NCI-H1930 (cell line): Measurements from ENCODE around the gene F7.
"Not testable (repeated sequence)": the region's sequence is repeated elsewhere in the genome, so short reads cannot be mapped to it uniquely, and the experiment has no call there.

Source experiments
- DNase-seq, 2 experiments: peaks; one replicate each; lab custom pipeline; 2025; lab: John Stamatoyannopoulos, UW

Gene F7

GRCh38 chr13:113072376-113072775 is 33.2 kb upstream of the F7 start:
- no peak for DNase-seq

DNA sequence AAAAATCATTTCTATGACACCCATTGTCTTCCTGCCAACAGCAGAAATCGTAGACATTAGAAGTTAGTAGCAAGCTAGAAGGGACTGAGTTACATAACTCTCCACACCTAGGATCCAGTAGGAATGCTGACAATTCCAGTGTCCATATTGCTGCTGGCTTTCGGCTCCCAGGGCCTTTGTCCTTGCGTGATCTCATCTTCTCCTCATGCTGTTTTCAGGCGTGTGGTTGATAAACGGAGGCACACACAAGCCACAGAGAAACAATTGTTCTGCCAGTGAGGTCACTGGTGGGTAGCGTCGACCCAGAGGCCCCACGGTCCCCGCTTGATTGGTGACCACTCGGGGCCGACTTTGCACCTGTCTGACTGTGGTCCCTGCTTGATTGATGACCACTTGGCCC is 31.6 kb upstream of the F7 start:
- DNase-seq: no peak

DNA sequence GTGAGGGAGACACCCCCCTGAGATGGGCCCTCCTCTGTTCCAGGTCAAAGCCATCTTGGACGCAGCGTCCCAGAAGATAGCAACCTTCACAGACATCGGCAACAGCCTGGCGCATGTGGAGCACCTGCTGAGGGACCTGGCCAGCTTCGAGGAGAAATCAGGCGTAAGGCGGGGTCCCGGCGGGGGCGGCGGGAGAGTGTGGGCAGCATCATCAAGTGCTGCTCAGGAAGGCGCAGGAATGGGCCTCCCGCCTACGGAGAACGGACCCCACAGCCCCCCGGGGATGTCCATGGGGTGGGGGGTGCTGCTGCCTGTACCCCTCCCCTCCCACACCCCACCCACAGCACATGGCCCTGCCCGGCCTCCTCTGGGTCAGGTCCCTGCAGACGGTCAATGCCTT is 31.2 kb upstream of the F7 start:
- DNase-seq: no peak

DNA sequence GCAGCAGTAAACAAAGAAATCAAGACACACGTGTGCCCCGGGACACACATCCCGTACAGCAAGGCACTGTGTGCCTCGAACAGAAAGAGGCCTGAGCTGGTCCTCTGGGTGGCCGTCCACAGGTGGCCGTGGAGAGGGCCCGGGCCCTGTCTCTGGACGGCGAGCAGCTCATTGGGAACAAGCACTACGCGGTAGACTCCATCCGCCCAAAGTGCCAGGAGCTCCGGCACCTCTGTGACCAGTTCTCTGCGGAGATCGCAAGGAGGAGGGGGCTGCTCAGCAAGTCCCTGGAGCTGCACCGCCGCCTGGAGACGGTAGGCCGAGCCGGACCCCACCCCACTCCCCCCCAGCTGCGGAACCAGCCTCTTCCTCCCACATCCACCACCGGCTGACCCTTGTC is 30.7 kb upstream of the F7 start:
- no peak for DNase-seq

DNA sequence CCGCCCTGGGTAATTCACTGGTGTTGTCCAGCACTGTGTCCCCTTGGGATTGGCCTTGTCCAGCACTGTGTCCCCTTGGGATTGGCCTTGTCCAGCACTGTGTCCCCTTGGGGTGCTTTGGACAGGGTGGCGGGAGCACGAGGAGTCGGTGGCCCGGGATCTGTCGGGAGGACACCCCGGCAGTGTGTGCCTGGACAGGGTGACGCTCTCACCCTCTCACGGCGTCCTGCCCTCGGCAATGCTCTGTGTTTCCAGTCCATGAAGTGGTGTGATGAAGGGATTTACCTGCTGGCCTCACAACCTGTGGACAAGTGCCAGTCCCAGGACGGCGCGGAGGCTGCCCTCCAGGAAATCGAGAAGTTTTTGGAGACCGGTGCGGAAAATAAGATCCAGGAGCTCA is 29.9 kb upstream of the F7 start:
- no peak for DNase-seq

- DNase-seq: no peak
These were observed 28.8 kb upstream of the F7 start for GRCh38 chr13:113076681-113077401.

DNA sequence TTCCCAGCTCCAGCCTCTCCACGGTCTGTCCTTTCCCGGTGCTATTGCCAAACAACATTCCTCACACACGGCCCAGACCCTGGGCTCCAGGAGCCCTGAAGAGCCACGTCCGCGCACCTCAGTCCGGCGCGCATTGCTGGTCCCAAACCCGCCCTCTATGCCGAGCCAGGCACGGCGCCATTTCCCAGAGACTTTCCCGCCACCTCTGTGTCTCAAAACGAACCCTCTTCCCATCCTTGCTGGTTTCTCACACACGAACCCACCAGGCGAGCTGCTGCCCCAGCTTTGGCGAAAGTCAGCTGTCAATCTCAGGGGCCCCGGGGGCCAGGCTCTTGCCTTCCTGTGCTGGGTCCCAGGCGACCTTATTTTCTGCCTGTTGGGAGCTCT is 28.0 kb upstream of the F7 start:
- no peak for DNase-seq

GRCh38 chr13:113077953-113078901 is 27.4 kb upstream of the F7 start:
- no peak for DNase-seq

DNA sequence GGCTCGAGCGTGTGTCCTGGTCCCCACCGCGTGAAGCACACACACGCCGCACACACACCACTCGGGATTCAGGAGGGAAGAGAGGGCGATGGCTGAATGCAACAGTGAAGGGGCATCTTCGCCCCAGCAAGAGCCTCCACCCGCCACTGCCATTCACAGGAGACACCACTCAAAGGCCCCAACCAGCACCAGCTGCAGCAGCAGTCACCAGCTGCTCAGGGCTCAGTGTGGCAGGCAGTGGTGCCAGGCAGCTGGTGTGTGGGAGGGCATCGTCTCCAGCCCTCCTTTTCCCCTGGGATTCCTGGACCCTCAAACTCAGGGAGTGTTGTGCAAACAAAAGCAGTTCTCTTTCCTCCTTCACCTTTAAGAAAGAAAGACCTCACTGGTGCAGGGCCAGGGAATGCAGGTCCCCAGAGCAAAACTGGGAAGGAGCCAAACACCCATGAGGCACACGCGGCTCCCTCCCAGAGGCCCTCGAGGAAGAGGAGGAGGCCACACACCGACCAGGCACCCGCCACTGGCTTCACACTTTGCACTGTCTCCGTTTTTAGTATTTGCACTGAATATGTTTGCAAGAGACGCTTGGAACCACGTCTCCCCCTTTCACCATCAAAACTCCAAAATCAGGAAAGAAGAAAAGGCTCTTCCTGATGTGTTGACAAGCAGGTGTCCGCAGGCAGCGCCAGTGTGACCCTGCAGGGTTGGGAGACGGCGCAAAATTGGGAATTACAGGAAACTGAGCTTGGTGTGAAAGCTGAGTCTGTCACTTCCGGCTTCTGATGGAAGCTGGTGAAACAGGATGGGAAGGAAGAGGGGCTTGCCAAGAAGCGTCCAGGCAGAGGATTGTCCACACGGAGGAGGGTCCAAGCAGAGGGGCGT is 26.4 kb upstream of the F7 start:
- no peak for DNase-seq

DNA sequence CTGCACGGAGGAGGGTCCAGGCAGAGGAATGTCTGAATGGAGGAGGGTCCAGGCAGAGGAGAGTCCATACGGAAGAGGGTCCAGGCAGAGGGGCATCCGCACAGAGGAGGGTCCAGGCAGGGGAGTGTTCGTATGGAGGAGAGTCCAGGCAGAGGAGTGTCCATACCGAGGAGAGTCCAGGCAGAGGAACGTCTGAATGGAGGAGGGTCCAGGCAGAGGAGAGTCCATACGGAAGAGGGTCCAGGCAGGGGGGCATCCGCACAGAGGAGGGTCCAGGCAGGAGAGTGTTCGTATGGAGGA is 25.9 kb upstream of the F7 start:
- DNase-seq: not testable (repeated sequence)

DNA sequence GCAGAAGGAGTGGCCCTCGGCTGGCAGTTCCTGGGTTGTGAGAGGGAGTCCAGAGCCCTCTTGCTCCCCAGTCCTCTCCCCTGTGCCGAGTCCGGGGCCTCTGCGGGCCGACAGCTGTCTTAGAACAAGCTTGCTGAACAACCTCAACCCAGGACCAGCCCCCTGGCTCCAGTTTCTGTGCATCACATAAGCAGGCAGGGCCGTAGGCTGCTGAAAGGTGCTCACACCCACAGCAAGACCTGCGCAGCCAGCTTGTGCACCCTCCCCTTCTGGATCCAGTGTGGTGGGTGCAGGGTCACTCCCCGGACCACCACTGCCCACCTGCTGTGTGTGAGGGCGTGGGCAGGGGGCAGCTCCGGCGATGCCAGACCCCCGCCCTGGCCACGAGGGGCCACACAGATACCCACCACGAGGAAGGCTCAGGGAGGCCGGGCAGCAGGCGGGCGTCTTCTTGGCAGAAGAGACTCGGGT is 25.2 kb upstream of the F7 start:
- DNase-seq: no peak

GRCh38 chr13:113080901-113081521 is 24.6 kb upstream of the F7 start:
- no peak for DNase-seq

DNA sequence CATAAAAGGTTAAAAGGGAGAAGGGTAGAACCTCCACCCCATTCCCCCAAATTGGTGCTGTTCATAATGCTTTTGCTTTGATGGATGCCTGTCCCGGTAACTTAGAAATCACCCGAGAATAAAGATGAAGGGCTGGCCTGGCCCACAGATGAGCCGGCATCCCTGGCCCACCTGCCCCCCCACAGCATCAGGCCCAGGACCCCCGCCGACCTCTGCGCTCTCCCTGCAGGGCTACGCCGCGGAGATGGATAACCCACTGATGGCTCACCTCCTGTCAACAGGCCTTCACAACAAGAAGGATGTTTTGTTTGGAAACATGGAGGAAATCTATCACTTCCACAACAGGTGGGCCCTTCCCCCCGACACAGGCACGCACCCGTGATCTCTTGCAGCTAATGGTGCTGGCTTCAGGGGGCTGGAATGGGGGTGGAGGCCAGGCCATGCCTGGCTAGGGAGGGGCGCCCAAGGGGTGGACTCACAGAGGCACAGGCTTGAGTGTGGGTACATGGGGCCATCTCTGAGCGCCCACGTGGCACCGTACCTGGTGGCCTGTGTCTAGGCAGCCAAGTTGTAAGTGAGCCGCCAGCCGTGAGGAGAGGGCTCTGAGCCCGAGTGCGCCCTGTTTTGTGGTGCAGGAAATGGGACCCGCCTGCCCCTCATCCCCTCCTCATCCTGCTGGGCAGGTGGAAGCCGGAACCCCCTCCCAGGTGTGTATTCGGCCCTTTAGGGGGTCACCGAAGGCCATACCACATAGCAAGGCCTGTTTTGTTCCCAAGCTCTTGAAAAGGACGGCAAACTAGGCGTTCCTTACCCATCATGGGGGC is 23.2 kb upstream of the F7 start:
- no peak for DNase-seq

GRCh38 chr13:113083022-113083373 is 22.6 kb upstream of the F7 start:
- DNase-seq: no peak

DNA sequence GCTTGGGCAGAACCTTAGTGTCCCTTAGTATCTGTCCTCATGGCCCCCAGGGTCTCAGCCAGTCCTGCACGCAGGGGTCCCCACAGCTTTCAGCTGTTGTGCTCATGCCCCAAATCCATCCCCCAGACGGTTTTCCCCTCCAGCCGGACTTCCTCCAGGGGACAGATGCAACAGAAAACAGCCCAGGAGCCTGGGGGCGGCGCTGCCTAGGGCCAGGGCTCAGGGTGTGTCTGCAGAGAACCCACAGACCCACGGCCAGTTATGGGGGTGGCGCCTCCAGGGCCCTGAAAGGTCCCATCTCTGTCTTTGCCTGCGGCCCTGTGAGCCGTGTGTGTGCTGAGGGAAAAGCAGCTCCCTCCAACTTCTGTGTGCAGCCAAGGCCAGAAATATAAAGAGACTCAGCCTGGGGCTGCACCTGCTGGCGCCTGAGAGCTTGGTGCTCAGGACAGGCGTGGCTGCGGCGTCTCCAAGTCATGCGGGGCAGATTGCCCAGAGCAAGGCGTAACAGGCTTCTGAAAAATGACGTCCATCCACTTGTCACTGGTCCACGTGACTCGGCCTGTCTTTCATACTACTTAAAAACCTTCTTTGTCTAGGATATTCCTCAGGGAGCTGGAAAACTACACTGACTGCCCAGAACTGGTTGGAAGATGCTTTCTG is 22.1 kb upstream of the F7 start:
- no peak for DNase-seq

- no peak for DNase-seq
These were observed 21.3 kb upstream of the F7 start for GRCh38 chr13:113084094-113084942.

DNA sequence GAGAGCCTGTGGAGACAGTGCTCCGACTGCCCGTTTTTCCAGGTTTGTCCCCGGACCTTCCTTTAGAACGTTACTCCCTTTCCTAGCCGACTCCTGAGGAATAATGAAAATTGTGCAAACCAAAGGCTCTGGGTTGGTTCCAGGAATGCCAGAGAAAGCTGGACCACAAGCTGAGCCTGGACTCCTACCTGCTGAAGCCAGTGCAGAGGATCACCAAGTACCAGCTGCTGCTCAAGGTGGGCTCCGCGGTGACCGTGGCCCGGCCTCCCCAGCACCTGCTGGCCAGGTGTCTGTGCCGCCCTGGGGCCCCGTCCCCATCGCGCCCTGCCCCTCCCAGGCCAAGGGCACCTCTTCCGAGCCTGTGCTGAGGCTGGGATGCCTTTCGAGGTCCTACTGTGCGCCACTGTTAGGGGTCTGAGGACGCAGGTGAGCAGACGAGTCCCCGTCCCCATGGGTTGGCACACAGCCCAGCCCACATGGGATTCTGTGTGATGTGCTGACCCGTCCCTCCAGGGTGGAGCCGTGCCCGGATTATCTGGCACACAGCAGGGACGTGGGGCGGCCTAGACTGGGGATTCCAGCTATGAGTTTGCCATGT is 20.5 kb upstream of the F7 start:
- DNase-seq: no peak

GRCh38 chr13:113086031-113086750 is 19.4 kb upstream of the F7 start:
- no peak for DNase-seq
